H1 (cell line): ENCODE measurements around the gene COQ2. TPM values are rescaled to one million over a fixed set of nuclear protein-coding genes. Genes with fewer than 3 reads are reported as not detected.

Experiments
- CTCF ChIA-PET: fragments of 300-600 bp; sonication (Branson Sonifier 250); formaldehyde crosslinking; loops from one replicate; lab custom pipeline; 2021; ENCODE audit not compliant: partially characterized antibody; lab: Charles Lee
- POLR2A ChIA-PET: fragments of 300-600 bp; sonication (Branson Sonifier 250); formaldehyde crosslinking; loops from one replicate; lab custom pipeline; 2021; ENCODE audit warnings: inconsistent platforms; ENCODE audit not compliant: partially characterized antibody; lab: Charles Lee
- DNase-seq, 2 experiments: peaks; one replicate each; pipeline versions ENCODE4 v3.0.0 to v3.0.0-alpha.2; 2010 to 2022; ENCODE audit warnings: low spot score in 2 of 2, low read depth in 1 of 2, mixed read lengths in 1 of 2
- FAIRE-seq: peaks from 2 replicates; lab custom pipeline; 2011; peaks lifted over from hg19 to GRCh38; lab: Jason Lieb, UNC
- H2AFZ ChIP-seq: 2 replicates; pipeline ENCODE4 v1.8.1; 2012; ENCODE audit warnings: low read length, inconsistent platforms
- H2AK5ac ChIP-seq: 2 replicates; pipeline ENCODE4 v1.6.1; 2013; ENCODE audit warnings: low read depth, low read length
- H2BK120ac ChIP-seq: replicated peaks from 2 replicates; pipeline ENCODE3; 2013; ENCODE audit warnings: low read depth, low read length, inconsistent platforms
- H2BK12ac ChIP-seq: 2 replicates; pipeline ENCODE4 v1.6.1; 2013; ENCODE audit warnings: low read depth, low read length
- H2BK15ac ChIP-seq: 2 replicates; pipeline ENCODE4 v1.6.1; 2013; ENCODE audit warnings: low read length
- H2BK20ac ChIP-seq: 2 replicates; pipeline ENCODE4 v1.6.1; 2013; ENCODE audit warnings: low read length
- H2BK5ac ChIP-seq: 2 replicates; pipeline ENCODE4 v1.6.1; 2013; ENCODE audit warnings: low read depth, low read length
- H3K14ac ChIP-seq: 2 replicates; pipeline ENCODE4 v1.6.1; 2013; ENCODE audit warnings: inconsistent platforms; ENCODE audit not compliant: insufficient read length
- H3K18ac ChIP-seq: 2 replicates; pipeline ENCODE4 v1.6.1; 2013; ENCODE audit warnings: low read length; ENCODE audit errors: extremely low read depth
- H3K23ac ChIP-seq: 2 replicates; pipeline ENCODE4 v1.6.1; 2013; ENCODE audit warnings: inconsistent platforms; ENCODE audit not compliant: insufficient read length
- H3K23me2 ChIP-seq: 2 replicates; pipeline ENCODE4 v1.6.1; 2013; ENCODE audit warnings: low read depth, low read length
- H3K27ac ChIP-seq: 2 replicates; pipeline ENCODE4 v1.6.1; 2011; ENCODE audit warnings: low read depth, low read length, inconsistent platforms
- H3K27me3 ChIP-seq, 4 experiments: replicated peaks in 1 of 4; 1 replicate in 1 of 4; 2 replicates in 3 of 4; pipeline versions ENCODE4 v1.6.1 to v1.8.1; 2011 to 2013; ENCODE audit warnings: low read length in 3 of 4, mild to moderate bottlenecking in 3 of 4, inconsistent platforms in 2 of 4, mixed read lengths in 2 of 4, moderate library complexity in 1 of 4; ENCODE audit not compliant: control insufficient read depth in 3 of 4, insufficient read depth in 3 of 4; ENCODE audit errors: extremely low read depth in 1 of 4
- H3K36me3 ChIP-seq, 4 experiments: 2 replicates each; pipeline versions ENCODE4 v1.6.1 to v1.8.1; 2011 to 2013; ENCODE audit warnings: mild to moderate bottlenecking in 4 of 4, low read length in 3 of 4, moderate library complexity in 2 of 4, control low read depth in 1 of 4, inconsistent platforms in 1 of 4; ENCODE audit not compliant: insufficient read depth in 4 of 4, control insufficient read depth in 2 of 4
- H3K4ac ChIP-seq: replicated peaks from 2 replicates; pipeline ENCODE3; 2013; ENCODE audit warnings: low read length, low read depth, mixed read lengths, inconsistent platforms; ENCODE audit not compliant: insufficient read length
- H3K4me1 ChIP-seq, 4 experiments: replicated peaks in 1 of 4; 1 replicate in 1 of 4; 2 replicates in 3 of 4; pipeline versions ENCODE4 v1.6.1 to v1.8.1; 2011 to 2013; ENCODE audit warnings: low read length in 3 of 4, inconsistent platforms in 2 of 4, mixed read lengths in 1 of 4; ENCODE audit not compliant: insufficient read depth in 4 of 4, control insufficient read depth in 3 of 4
- H3K4me2 ChIP-seq, 2 experiments: 2 replicates each; pipeline versions ENCODE4 v1.6.1 to v1.8.1; 2011 to 2013; ENCODE audit warnings: low read depth in 2 of 2, low read length in 2 of 2, control low read depth in 1 of 2, inconsistent platforms in 1 of 2, mild to moderate bottlenecking in 1 of 2; ENCODE audit not compliant: insufficient read depth in 1 of 2
- H3K4me3 ChIP-seq, 4 experiments: fragments of 200-600, 300-600 bp in 1 of 4; sonication (generic), shearing (Covaris generic), sonication (Bioruptor Twin) in 1 of 4; 2 replicates each; pipeline versions ENCODE4 v1.5.1 to v1.8.1; 2011 to 2016; ENCODE audit warnings: low read length in 4 of 4, low read depth in 3 of 4, control low read depth in 2 of 4, inconsistent platforms in 2 of 4, mild to moderate bottlenecking in 2 of 4, mixed read lengths in 1 of 4, moderate library complexity in 1 of 4; ENCODE audit not compliant: insufficient read depth in 2 of 4; ENCODE audit errors: extremely low read depth in 1 of 4
- H3K56ac ChIP-seq: replicated peaks from 2 replicates; pipeline ENCODE3; 2013; ENCODE audit warnings: low read depth, mild to moderate bottlenecking, mixed read lengths, low read length, inconsistent platforms; ENCODE audit not compliant: insufficient read length
- H3K79me1 ChIP-seq: 2 replicates; pipeline ENCODE4 v1.6.1; 2013; ENCODE audit warnings: low read depth, low read length, control low read depth
- H3K79me2 ChIP-seq, 2 experiments: 2 replicates each; pipeline versions ENCODE4 v1.6.1 to v1.8.1; 2012 to 2013; ENCODE audit warnings: low read length in 2 of 2, mild to moderate bottlenecking in 2 of 2, inconsistent platforms in 1 of 2; ENCODE audit not compliant: insufficient read depth in 2 of 2, control insufficient read depth in 1 of 2
- H3K9ac ChIP-seq, 4 experiments: replicated peaks in 1 of 4; 1 replicate in 1 of 4; 2 replicates in 3 of 4; pipeline versions ENCODE4 v1.6.1 to v1.8.1; 2011 to 2013; ENCODE audit warnings: low read depth in 3 of 4, low read length in 3 of 4, control low read depth in 2 of 4, mild to moderate bottlenecking in 2 of 4, moderate library complexity in 2 of 4, inconsistent platforms in 1 of 4; ENCODE audit errors: extremely low read depth in 1 of 4
- H3K9me3 ChIP-seq, 2 experiments: 2 replicates each; pipeline versions ENCODE4 v1.6.1 to v1.8.1; 2012 to 2013; ENCODE audit warnings: mild to moderate bottlenecking in 2 of 2, moderate library complexity in 2 of 2, control low read depth in 1 of 2, inconsistent platforms in 1 of 2, low read depth in 1 of 2, low read length in 1 of 2, mixed read lengths in 1 of 2; ENCODE audit not compliant: insufficient read depth in 2 of 2
- H4K20me1 ChIP-seq, 2 experiments: replicated peaks in 1 of 2; 2 replicates each; pipeline versions ENCODE3 to v1.8.1; 2011 to 2013; ENCODE audit warnings: inconsistent platforms in 2 of 2, low read length in 2 of 2, mild to moderate bottlenecking in 1 of 2; ENCODE audit not compliant: insufficient read depth in 2 of 2, control insufficient read depth in 1 of 2
- H4K5ac ChIP-seq: 2 replicates; pipeline ENCODE4 v1.6.1; 2013; ENCODE audit warnings: low read length, low read depth, mixed read lengths, inconsistent platforms; ENCODE audit not compliant: insufficient read length
- H4K8ac ChIP-seq: 2 replicates; pipeline ENCODE4 v1.8.0; 2013; ENCODE audit warnings: mild to moderate bottlenecking, moderate library complexity, low read length, inconsistent platforms; ENCODE audit not compliant: insufficient read depth; ENCODE audit errors: extremely low read depth
- H4K91ac ChIP-seq: replicated peaks from 2 replicates; pipeline ENCODE3; 2013; ENCODE audit warnings: low read length, mixed read lengths, inconsistent platforms; ENCODE audit not compliant: insufficient read length
- JUND ChIP-seq: IDR thresholded peaks from 2 replicates; pipeline ENCODE4 v1.6.1; 2011; ENCODE audit warnings: mild to moderate bottlenecking, improper control_type of control experiment, low read length
- NRF1 ChIP-seq: IDR thresholded peaks from 2 replicates; pipeline ENCODE4 v1.6.1; 2011; ENCODE audit warnings: mild to moderate bottlenecking, low read depth, low read length, improper control_type of control experiment
- POLR2AphosphoS5 ChIP-seq: IDR thresholded peaks from 2 replicates; pipeline ENCODE4 v1.6.1; 2011; ENCODE audit warnings: low read depth, low read length
- TAF1 ChIP-seq: IDR thresholded peaks from 2 replicates; pipeline ENCODE4 v1.6.1; 2011; ENCODE audit warnings: mild to moderate bottlenecking, low read depth, low read length
- WGBS, 2 experiments: shearing (Covaris generic) in 1 of 2; methylation state at CpG; one replicate each; pipeline versions ENCODE4 v1.1.6 to v1.1.7; 2013 to 2015; ENCODE audit warnings: low lambda C conversion rate in 2 of 2, mixed read lengths in 2 of 2, inconsistent platforms in 1 of 2, low coverage in 1 of 2, missing lambda C conversion rate in 1 of 2; ENCODE audit not compliant: insufficient replicate concordance in 2 of 2, insufficient coverage in 1 of 2, insufficient read length in 1 of 2; ENCODE audit errors: extremely low coverage in 1 of 2, missing lambda C conversion rate in 1 of 2; 5-methylcytosine and 5-hydroxymethylcytosine counted together
- polyA plus RNA-seq, 7 experiments: library from polyadenylated mRNA; depleted of rRNA in 3 of 7; stranded (reverse) in 5 of 7; unstranded in 2 of 7; fragments of >200 nt in 5 of 7; fragments of 200-250 nt in 2 of 7; gene quantifications; 1 replicate in 5 of 7; 2 replicates in 1 of 7; 4 replicates in 1 of 7; pipeline versions ENCODE4 v1.2.1 to v1.2.3, GENCODE V29; 2011 to 2013; ENCODE audit warnings: missing spikeins in 2 of 7, mixed read lengths in 2 of 7
- total RNA-seq: library from RNA; stranded (reverse); fragmentation: NEBNext Ultra II Directional; extraction: Animal tissue kit (Norgen Biotek cat#: 25700); gene quantifications from 2 replicates; pipeline ENCODE4 v1.2.1, GENCODE V29; 2021
- TF ChIP-seq, protein P1 (sequence below): IDR thresholded peaks from 2 replicates; pipeline ENCODE4 v1.6.1; 2011; ENCODE audit warnings: low read depth, mild to moderate bottlenecking, low read length; ENCODE audit not compliant: insufficient read depth
- TF ChIP-seq, protein P2 (sequence below): IDR thresholded peaks from 2 replicates; pipeline ENCODE4 v1.6.1; 2011; ENCODE audit warnings: low read length, improper control_type of control experiment
- TF ChIP-seq, protein P3 (sequence below), 3 experiments: IDR thresholded peaks; 1 replicate in 2 of 3; 2 replicates in 1 of 3; pipeline versions ENCODE4 v1.5.1 to v1.6.1; 2011; ENCODE audit warnings: low read length in 3 of 3, mild to moderate bottlenecking in 3 of 3, inconsistent platforms in 2 of 3, low read depth in 1 of 3, moderate library complexity in 1 of 3; ENCODE audit not compliant: insufficient read depth in 1 of 3; ENCODE audit errors: control extremely low read depth in 1 of 3
- TF ChIP-seq, protein P4 (sequence below): IDR thresholded peaks from 2 replicates; pipeline ENCODE4 v1.6.1; 2012; ENCODE audit warnings: inconsistent platforms

COQ2 gene
- total and polyA plus RNA-seq, 2 of the 8 experiments (the other 6 are each of a cell fraction or from before 2014, with no cell fraction given): 21.5 to 22.9 TPM

DNA sequence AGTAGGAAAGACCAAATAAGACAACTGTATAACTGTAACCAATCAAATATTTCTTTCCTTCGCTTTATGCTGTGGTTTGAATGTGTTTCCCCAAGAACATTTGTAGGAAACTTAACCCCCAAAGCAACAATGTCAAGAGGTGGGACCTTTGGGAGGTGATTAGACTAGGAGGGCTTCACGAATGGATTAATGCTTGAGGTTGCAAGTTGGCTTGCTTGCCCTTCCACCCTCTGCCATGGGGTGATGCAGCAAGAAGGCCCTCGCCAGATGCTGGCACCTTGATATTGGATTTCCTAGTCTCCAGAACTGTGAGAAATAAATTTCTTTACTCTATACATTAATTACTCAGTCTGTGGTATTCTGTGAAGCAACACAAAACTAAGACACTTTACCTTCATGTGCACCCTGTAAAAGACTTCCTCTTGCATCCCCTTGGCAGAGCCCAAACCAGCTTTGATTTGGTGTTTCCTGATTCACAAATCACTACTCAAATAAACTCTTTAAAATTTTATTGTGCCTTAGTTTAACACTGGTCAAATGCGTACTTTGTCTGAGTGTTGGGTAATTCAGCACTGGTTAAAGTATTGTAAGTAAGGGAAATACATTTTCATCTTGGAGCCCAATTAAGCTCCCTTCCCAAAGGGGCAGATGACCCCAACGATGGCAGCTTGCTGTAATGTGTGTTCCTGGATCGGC is 59.9 kb downstream of the COQ2 start:
- no peak overlapping the region for H2BK12ac ChIP-seq
- WGBS, 2 experiments: 88% methylated on average over 6 of the region's 6 CpGs; no CpG with 5 or more reads in 1 of the 2 experiments
- H3K23ac ChIP-seq: no peak overlapping the region
- no peak for FAIRE-seq
- no peaks in the 10 kb centered on the region for H3K9me3 ChIP-seq
- H3K27me3 ChIP-seq: no peaks in the 10 kb centered on the region
- no peak overlapping the region for H2BK15ac ChIP-seq
- peaks cover 2% of the 10 kb centered on the region; the same call in 1 of the 2 replicates for H3K23me2 ChIP-seq
- H3K4ac ChIP-seq: no peak overlapping the region
- H2BK120ac ChIP-seq: no peak overlapping the region
- no peak overlapping the region for H2AFZ ChIP-seq
- no peak overlapping the region for H4K8ac ChIP-seq
- H2BK20ac ChIP-seq: no peak overlapping the region
- H4K20me1 ChIP-seq: no peaks in the 10 kb centered on the region
- no peak overlapping the region for H3K4me3 ChIP-seq
- no peak overlapping the region for H3K14ac ChIP-seq
- H3K79me1 ChIP-seq: no peaks in the 10 kb centered on the region
- H3K79me2 ChIP-seq: no peaks in the 10 kb centered on the region
- DNase-seq: no peak
- no peak overlapping the region for H4K5ac ChIP-seq
- no peak overlapping the region for H3K27ac ChIP-seq
- no peak overlapping the region for H3K9ac ChIP-seq
- no peak overlapping the region for H4K91ac ChIP-seq
- H3K56ac ChIP-seq: no peak overlapping the region
- no peak overlapping the region for H3K4me2 ChIP-seq
- H2AK5ac ChIP-seq: no peak overlapping the region
- ChIA-PET POLR2A (no interaction called here), CTCF (interaction anchor here (0.6 to 1.7 kb wide), 7 partner anchors 14 to 177 kb away, joined by 3 to 5 read pairs (median 3); no protein-coding TSS in a partner anchor)
- no peak overlapping the region for H3K18ac ChIP-seq
- no peaks in the 10 kb centered on the region for H3K4me1 ChIP-seq
- H3K36me3 ChIP-seq: no peaks in the 10 kb centered on the region
- no peak overlapping the region for H2BK5ac ChIP-seq
- TF ChIP-seq NRF1 (no peak), TAF1 (no peak), JUND (no peak), POLR2AphosphoS5 (no peak)
- TF ChIP-seq, protein P1, sequence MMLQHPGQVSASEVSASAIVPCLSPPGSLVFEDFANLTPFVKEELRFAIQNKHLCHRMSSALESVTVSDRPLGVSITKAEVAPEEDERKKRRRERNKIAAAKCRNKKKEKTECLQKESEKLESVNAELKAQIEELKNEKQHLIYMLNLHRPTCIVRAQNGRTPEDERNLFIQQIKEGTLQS: no peak
- TF ChIP-seq, protein P2, sequence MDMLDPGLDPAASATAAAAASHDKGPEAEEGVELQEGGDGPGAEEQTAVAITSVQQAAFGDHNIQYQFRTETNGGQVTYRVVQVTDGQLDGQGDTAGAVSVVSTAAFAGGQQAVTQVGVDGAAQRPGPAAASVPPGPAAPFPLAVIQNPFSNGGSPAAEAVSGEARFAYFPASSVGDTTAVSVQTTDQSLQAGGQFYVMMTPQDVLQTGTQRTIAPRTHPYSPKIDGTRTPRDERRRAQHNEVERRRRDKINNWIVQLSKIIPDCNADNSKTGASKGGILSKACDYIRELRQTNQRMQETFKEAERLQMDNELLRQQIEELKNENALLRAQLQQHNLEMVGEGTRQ: no peak
- TF ChIP-seq, protein P3, sequence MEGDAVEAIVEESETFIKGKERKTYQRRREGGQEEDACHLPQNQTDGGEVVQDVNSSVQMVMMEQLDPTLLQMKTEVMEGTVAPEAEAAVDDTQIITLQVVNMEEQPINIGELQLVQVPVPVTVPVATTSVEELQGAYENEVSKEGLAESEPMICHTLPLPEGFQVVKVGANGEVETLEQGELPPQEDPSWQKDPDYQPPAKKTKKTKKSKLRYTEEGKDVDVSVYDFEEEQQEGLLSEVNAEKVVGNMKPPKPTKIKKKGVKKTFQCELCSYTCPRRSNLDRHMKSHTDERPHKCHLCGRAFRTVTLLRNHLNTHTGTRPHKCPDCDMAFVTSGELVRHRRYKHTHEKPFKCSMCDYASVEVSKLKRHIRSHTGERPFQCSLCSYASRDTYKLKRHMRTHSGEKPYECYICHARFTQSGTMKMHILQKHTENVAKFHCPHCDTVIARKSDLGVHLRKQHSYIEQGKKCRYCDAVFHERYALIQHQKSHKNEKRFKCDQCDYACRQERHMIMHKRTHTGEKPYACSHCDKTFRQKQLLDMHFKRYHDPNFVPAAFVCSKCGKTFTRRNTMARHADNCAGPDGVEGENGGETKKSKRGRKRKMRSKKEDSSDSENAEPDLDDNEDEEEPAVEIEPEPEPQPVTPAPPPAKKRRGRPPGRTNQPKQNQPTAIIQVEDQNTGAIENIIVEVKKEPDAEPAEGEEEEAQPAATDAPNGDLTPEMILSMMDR (IDR thresholded peaks at IDR 0.05; ENCODE audit: control extremely low read depth in 1 of 3, insufficient read depth in 1 of 3, low read depth in 1 of 3, low read length in 3 of 3): no peak
- TF ChIP-seq, protein P4, sequence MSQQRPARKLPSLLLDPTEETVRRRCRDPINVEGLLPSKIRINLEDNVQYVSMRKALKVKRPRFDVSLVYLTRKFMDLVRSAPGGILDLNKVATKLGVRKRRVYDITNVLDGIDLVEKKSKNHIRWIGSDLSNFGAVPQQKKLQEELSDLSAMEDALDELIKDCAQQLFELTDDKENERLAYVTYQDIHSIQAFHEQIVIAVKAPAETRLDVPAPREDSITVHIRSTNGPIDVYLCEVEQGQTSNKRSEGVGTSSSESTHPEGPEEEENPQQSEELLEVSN: no peak
